Smooth muscle cell of the brain vasculature (primary cell): Measurements from ENCODE around the gene TMEM126B.
"Not testable (repeated sequence)": the region's sequence is repeated elsewhere in the genome, so short reads cannot be mapped to it uniquely, and the experiment has no call there.

Experiments used
- DNase-seq: peaks from one replicate; pipeline ENCODE4 v3.0.0-alpha.2; 2012; ENCODE audit warnings: low read depth, low spot score

TMEM126B gene

DNA sequence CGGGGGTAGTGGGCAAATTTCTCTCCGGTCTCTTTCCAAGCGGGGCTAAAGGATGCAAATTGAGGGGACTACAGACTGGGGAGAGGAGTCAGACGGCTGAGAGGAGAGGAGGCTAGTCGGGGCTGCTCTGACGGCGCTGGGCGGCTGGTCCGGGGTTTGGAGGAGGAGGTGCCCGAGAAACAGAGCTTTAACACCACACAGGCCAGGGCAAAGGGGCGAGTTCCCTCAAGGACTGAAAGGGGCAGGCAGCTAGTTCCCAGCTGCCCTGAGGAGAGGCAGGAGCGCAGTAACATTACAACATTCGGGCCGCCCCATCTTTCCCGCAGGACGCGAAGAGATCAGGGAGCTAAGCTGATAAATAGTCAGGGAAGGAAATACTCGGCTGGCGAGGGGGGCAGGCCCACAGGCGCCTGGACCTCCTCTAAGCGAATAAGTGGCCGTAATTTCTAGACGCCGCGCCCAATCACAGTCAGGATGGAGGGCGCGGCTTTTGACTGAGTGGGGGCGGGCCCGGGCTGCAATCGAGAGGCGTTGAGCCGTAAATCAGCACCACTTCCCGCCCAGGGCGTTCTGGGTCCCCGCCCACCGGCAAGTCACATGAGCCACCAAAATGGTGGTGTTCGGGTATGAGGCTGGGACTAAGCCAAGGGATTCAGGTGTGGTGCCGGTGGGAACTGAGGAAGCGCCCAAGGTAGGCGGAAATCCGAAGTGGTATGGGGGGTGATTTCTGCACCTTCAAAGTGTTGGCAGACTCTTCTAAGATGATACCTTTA, at the start of gene TMEM126B:
Gene TMEM126B (plus strand): TSS at position 596 of the 773 bp plus-strand sequence. CDS start 15 bp downstream, at position 611.
- peak; percentile 92 for DNase-seq

DNA sequence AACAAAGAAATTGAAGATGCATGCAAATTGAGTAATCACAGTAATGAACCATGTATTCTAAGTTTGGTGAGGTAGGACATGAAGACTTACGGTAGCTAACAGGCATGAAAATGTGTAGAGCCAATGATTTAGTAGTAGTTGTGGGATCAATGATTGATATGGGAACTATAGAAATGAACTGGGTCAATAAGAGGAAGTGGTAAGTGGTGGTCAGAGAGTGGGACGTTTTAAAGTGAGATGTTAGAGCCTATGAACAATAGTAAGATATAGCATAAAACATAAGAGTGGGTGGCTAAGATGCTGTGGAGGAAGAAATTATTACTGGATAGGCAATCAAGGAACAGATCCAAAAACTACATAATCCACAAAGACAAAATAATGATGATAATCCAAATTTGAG, 46.3 kb upstream of the TMEM126B start:
- no peak for DNase-seq

DNA sequence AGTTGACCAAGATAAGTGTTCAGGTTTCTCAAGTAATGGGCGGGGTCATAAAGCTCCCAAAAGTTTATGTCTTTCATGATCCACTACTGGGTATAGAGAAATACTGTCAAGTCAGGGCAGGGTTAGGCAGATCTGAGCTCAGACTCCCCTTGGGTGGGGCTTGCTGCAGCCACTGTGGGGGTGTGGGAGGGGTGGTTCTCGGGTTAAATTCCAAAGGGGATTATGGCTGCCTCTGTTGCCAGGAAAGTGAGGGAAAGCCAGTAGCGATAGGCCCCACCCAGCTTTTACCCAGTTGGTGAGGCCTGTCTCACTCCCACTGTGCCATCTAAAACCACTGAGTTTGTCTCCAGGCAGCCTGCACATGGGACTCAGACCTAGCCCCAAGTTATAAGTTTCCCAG, 39.0 kb upstream of the TMEM126B start:
- DNase-seq = no peak

DNA sequence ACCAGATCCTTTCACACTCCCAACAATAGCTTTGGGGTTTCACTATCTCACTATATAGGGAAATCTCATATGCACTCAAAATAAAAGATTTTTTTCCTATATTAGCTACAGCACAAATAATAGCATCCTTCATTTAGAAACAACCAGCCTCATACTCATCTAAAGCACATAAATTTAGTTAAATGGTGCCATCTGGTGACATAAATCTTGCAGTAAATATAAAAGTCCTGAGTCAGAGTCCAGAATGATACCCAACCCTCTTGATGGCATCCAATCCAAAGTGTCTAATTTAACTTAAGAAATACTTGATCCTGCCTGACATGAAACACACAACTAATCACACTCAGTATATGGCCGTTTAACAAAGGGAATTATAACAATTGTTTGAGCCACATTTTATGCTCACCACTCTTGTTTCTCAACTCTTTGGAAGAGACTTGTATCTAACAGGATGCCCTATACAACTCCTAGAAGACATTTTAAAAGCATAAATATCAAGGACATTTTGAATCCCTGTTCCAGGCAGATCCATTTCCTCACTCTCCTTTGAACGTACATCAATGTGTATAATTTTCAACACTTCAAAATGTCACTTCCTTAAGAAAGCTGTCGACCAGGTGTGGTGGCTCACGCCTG, 37.4 kb upstream of the TMEM126B start:
- DNase-seq = peak; percentile 17

DNA sequence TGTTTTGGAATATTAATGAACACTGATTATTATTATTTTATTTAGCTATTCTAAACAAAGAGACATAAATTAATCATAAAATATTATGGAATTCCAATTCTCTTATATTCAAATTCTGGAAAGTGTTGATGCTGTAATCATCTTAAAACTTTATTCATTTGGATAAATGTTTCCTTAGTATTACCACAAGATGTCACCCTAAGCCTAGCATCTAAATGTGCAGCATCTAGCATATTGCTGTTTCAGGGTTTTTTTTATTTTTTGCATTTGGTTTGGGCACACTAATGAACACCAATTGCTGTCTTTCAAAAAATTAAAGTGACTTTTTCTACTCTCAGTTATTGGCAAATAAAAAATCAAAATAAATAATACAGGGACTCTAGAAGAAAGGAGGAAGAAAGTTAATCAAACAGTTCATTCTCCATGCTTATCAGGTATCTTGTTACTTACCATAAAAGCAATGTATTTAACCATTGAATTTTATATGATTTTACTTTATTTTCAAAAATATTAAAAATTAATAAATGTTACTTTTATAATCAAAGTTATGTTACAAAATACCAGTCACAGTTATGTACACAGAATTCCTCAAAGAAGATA, 33.0 kb upstream of the TMEM126B start:
- DNase-seq = peak; percentile 4

DNA sequence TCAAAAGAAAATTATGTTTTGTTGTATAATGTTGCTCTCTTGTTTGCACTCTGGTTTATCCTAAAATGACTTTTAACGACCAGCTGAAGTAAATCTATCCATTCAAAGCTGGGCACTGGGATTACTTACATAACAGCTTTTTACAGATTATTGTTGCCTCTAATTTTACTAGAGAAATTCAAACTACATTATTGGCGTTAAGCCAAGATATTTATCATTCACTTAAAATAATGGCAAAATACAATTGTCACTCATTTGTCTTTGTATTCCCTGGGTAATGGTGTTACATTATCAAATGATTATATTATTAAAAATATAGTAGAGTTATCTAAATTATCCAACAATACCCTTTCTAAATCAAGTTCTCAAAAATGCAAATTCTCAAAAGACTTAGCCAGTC, 31.5 kb upstream of the TMEM126B start:
- DNase-seq = no peak

DNA sequence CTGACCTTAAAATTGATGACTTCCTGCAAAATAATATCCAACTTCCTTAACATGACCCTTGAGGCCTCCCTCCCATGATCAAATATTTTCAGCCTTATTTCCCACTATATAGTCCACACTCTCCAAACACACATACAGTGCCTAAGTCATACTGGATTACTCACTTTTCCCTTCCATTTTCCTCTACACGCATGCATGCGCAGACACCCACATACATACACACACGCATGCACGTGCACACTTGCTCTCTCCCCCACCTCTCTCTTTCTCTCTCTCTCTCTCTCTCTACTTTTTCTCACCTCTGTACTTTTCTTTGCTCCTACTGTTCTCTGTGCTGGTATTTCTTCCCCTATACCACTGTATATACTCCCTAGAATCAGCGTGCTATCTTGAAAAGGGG, 29.3 kb upstream of the TMEM126B start:
- DNase-seq = no peak

DNA sequence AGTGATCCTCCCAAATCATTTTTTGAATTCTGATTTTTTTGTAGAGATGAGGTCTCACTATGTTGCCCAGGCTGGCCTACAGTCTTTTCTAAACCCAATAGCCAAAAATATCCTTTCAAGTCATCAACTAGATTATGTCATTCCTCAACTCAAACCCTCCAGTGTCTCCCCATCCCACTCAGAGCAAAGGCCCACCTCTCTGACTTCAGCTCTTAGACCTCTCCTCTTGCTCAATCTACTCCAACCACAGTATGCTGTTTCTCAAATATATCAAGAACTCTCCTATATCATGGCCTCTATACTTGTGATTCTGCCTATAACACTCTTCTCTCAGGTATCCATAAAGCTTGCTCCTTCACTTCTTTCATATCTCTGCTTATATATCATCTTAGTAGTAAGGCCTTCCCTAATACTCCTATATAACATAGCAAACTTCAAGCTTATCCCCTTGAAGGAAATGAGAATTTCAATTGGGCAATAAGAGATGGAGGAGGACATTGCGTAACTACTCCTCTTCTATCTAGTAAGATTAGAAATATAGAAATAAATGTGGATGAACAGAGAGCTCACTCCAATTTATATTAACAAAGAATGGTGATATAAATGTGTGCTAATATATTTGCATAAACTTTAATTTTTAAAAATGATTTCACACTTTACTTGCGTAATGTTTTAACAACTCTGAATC, 25.7 kb upstream of the TMEM126B start:
- no peak for DNase-seq

DNA sequence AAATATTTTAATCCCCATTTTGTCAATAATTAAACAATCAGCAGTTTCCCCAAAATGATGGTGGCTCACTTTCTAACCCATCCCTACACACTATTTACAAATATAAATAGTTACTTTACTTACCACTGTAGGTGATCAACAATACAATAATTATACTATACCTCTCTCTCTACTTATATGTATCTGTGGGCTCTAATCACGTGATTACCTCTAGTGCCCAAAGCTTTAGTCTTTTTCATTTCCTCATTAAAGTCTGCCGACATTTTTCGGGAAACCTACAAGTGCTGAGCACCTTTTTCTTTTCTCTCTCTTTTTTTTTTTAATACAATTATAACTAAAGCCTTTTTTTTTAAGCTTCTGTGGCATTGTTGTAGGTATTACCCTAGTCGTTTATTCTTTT, 25.2 kb upstream of the TMEM126B start:
- DNase-seq = no peak

DNA sequence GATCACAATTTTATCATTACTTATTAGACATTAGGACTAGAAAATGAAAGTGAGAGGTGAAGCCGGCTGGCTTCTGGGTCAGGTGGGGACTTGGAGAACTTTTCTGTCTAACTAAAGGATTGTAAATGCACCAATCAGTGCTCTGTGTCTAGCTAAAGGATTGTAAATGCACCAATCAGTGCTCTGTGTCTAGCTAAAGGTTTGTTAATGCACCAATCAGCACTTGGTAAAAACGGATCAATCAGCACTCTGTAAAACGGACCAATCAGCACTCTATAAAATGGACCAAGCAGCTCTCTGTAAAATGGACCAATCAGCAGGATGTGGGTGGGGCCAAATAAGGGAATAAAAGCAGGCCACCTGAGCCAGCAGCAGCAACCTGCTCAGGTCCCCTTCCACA, 22.2 kb upstream of the TMEM126B start:
- not testable (repeated sequence) for DNase-seq

DNA sequence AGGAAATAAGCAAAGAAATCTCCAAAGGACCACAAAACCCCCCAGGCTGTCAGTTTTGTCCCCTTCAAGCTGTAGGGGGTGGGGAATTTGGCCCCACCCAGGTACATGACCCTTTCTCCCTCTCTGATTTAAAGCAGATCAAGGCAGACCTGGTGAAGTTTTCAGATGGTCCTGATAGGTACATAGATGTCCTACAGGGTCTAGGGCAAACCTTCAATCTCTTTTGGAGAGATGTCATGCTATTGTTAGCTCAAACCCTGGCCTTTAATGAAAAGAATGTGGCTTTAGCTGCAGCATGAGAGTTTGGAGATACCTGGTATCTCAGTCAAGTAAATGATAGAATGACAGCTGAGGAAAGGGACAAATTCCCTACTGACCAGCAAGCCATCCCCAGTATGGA, 19.8 kb upstream of the TMEM126B start:
- DNase-seq = not testable (repeated sequence)

DNA sequence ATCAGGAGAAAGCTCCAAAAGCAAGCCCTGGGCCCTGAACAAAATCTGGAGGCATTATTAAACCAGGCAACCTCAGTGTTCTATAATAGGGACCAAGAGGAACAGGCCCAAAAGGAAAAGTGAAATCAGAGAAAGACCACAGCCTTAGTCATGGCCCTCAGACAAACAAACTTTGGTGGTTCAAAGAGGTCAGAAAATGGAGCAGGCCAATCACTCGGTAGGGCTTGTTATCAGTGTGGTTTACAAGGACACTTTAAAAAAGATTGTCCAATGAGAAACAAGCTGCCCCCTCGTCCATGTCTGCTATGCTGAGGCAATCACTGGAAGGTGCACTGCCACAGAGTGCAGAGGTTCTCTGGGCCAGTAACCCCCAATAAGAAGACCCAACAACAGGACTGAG, 19.1 kb upstream of the TMEM126B start:
- not testable (repeated sequence) for DNase-seq

DNA sequence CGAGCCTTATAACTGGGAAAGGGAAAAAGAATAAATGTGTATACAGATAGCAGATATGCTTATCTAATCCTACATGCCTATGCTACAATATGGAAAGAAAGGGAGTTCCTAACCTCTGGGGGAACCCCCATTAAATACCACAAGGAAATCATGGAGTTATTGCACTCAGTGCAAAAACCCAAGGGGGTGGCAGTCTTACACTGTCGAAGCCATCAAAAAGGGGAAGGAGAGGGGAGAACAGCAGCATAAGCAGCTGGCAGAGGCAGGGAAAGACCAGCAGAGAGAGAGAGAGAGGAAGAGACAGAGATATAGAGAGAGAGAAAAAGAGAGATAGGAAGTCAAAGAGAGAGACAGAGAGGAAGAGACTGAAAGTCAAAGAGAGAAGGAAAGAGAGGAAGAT, 16.8 kb upstream of the TMEM126B start:
- not testable (repeated sequence) for DNase-seq

DNA sequence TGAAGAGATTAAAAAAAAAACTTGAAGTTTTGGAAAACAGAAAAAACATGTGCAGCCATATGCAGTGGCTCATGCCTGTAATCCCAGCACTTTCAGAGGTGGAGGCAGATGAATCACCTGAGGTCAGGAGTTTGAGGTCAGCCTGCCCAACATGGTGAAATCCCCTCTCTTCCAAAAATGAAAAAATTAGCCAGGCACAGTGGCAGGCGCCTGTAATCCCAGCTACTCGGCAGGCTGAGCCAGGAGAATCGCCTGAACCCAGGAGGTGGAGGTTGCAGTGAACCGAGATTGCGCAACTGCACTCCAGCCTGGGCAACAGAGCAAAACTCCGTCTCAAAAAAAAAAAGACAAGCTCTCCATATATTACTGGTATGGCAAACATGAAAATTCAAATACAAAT, 8.9 kb upstream of the TMEM126B start:
- no peak for DNase-seq

DNA sequence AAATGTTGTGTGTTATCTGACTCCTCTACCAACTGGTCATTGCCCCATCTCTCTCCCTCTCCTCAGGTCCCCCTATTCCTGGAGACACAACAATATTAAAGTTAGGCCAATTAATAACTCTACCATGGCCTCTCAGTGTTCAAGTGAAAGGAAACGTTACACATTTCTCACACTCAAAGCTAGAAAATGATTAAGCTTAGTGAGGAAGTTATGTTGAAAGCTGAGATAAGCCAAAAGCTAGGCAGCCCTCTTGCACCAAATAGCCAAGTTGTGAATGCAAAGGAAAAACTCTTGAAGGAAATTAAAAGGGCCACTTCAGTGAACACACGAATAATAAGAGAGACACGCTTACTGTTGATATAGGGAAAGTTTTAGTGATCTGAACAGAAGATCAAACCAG, 8.1 kb upstream of the TMEM126B start:
- no peak for DNase-seq

DNA sequence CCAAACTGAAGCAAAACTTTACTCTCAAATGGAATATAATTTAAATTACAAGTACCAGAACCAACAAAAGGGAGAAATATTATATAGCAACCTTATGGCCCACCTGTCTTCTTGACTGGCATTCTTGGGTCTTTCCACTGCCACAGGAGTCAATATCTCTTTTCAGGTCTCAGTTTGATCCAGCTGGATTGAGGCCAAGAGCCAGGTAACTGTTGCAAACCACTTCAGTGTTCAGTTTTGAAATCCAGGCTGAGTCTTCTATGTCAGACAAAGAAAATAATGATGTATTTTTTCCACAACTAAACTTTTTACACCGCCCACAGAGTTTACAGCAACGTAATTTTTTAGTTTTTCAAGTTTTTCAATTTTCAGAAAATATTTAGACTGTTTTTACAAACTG, 1.9 kb upstream of the TMEM126B start:
- no peak for DNase-seq

DNA sequence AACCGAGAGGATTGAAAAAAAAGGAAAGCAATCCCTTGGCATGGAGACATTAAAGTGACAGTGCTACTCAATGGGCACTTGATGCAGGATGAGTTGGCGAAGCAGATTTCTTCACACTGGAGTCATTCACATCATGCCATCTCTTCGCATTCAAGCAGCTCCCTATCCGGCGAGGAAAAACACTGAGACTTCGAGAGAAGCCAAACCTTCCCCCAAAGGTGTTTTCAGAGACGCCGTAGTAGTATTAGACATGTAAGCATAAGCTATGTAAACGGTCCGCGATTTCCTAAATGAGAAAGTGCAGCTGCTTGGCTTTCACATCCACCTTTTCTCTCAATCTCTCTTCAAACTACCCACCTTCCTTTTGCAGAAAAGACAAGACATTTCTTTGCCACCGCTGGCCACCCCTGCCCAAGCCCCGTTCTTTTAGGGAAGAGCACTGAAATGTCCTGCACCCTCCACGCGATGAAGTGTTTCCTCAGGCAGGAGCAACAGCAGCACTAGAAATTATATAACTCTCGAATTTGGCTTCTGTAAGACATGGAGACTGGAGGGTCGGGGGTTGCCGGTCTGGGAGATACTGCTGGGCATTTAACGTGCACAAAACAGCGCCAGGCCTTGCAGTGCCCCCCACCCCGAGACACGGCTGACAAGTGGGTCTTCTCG, 928 bp upstream of the TMEM126B start, which contains the start of gene DLG2:
Gene DLG2 (minus strand): TSS at position 13 of the 666 bp plus-strand sequence.
- DNase-seq = no peak

DNA sequence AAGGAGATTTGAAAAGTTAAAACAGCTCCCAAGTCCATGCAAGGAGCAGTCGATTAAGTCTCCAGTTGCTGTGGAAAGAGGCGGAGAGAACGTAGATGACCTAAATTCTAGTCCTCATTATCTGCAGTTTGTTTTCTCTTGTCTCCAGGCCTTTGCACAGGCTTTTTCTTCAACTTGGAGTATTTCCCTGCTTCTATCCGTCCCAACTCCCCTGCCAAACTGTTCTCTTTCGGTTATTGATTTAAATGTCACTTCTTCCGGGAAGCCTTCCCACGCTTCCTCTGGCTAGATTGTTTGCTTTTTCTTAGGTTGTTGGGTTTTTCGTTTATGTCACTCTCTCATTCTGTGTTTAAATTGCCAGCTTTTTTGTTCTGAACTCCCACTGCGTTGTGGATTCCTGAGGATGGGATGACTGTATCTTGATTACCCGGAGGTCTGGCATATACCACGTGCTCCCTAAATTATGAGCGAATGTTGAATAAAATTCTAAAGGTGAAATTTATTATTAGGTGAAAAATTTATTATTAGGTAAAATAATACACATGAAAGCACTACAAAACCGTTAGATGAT, 463 bp downstream of the TMEM126B start:
- no peak for DNase-seq

DNA sequence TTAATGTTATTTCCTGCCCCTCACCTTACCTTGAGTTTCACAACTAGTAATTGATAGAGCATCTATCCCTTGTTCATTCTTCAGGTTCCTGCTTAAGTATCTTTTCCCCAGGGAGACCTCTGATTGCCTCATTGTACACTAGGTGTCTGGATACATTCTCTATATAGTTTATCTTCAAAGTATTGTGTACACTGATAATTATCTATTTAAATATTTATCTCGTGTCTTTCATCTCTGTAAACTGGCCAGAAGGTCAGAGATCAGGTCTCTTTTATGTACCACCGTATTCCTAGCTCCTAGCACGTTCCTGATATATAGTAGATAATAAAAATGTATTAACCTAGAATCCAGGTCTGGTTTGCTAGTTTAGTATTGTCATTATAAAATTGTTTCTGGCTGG, 6.4 kb downstream of the TMEM126B start:
- DNase-seq = no peak

DNA sequence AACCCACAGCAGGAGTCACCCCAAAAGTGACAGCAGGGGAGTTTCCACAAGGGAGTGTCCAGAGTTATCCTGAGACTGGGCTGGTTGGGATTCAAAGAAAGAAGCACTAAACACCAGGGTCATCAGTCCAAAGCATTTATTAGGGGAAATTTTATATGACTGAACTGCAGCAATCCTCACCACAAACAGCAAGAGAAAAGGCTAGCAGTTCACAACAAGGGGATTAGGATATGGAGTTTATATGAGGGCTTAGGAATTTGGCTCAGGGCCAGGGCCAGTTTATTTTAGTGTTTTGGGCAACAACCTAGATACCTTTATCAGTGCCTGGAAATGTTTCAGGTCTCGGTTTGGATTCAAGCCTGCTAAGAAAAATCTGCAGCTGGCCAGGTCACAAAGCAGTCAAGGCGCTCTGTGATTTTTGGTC, 14.8 kb downstream of the TMEM126B start:
- DNase-seq = no peak

DNA sequence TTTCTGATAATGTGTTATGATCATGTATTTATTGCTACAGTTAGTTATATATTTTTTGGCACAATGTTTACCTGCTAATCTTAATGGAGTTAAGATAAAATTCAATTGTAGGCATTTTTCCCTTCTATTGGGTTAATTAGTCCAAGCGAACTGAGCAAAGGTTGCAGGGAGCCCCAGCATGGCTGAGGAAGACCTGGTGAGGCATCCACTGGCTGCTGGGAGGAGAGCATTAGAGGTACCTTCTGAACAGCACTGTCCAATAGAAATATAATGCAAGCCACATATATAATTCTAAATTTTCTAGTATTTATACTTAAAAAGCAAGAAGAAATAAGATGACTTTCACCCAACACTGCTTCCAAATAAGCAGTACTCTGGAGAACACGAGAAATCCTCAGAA, 18.7 kb downstream of the TMEM126B start:
- DNase-seq = no peak
